MCF 10A (cell line): ENCODE data around the gene DMBT1. TPM values are rescaled to one million over a fixed set of nuclear protein-coding genes. Genes with fewer than 3 reads are reported as not detected.

Source experiments
- BruUV-seq: library from RNA; stranded (reverse); fragments of 400-500 nt; replicated peaks from 2 replicates; lab custom pipeline; 2021; lab: Mats Ljungman, UMichigan
- CTCF ChIA-PET: fragments of 300-600 bp; sonication (Branson Sonifier 250); formaldehyde crosslinking; extraction: SDS; loops from one replicate; lab custom pipeline; 2021; ENCODE audit warnings: antibody characterized with exemption, inconsistent platforms; lab: Yijun Ruan, JAX
- POLR2A ChIA-PET: fragments of 300-600, 350-650 bp; sonication (Branson Sonifier 250); formaldehyde crosslinking; extraction: SDS; loops from one replicate; lab custom pipeline; 2020; ENCODE audit warnings: antibody characterized with exemption, inconsistent platforms; lab: Yijun Ruan, JAX
- DNase-seq: peaks from one replicate; pipeline ENCODE4 v3.0.0-alpha.2; 2018; ENCODE audit not compliant: unreplicated experiment
- H3K27ac Mint-ChIP-seq: one replicate; pipeline ENCODE4 v1.8.0; 2022; ENCODE audit warnings: mild to moderate bottlenecking, low read depth, mixed read lengths; ENCODE audit not compliant: unreplicated experiment
- H3K27me3 Mint-ChIP-seq: one replicate; pipeline ENCODE4 v1.8.0; 2022; ENCODE audit warnings: mixed read lengths; ENCODE audit not compliant: insufficient read depth, unreplicated experiment
- H3K36me3 Mint-ChIP-seq: one replicate; pipeline ENCODE4 v1.8.0; 2022; ENCODE audit warnings: mild to moderate bottlenecking, moderate library complexity, mixed read lengths; ENCODE audit not compliant: insufficient read depth, unreplicated experiment
- H3K4me1 Mint-ChIP-seq: one replicate; pipeline ENCODE4 v1.8.0; 2022; ENCODE audit warnings: mixed read lengths; ENCODE audit not compliant: insufficient read depth, unreplicated experiment
- H3K4me3 Mint-ChIP-seq: one replicate; pipeline ENCODE4 v1.8.0; 2022; ENCODE audit warnings: mild to moderate bottlenecking, moderate library complexity, mixed read lengths; ENCODE audit not compliant: unreplicated experiment
- H3K9me3 Mint-ChIP-seq: one replicate; pipeline ENCODE4 v1.8.0; 2022; ENCODE audit warnings: mixed read lengths; ENCODE audit not compliant: unreplicated experiment
- CTCF ChIP-seq: fragments of 200-600 bp; IDR thresholded peaks from one replicate; pipeline ENCODE4 v1.8.0; 2022; ENCODE audit warnings: antibody characterized with exemption, mild to moderate bottlenecking; ENCODE audit not compliant: unreplicated experiment
- intact Hi-C: fragments of 100-400 bp; cut with micrococcal nuclease; formaldehyde crosslinking; loops from 2 replicates; pipeline ENCODE4 v1.14.1; 2022
- total RNA-seq: library from RNA; stranded (reverse); gene quantifications from 2 replicates; pipeline ENCODE4 v1.2.3, GENCODE V29; 2022

The DMBT1 gene
- total RNA-seq, 1 experiment from 2014 or later = 7.6 TPM

GRCh38 chr10:122671355-122671754 lies 110.8 kb downstream of the DMBT1 start:
- Mint-ChIP-seq H3K27ac (no peak overlapping the region), H3K9me3 (no peaks in the 10 kb centered on the region), H3K36me3 (no peaks in the 10 kb centered on the region), H3K4me1 (peaks cover 7% of the 10 kb centered on the region), H3K4me3 (no peak overlapping the region), H3K27me3 (peaks cover 47% of the 10 kb centered on the region)
- intact Hi-C loops = no loop called here
- no peak for TF ChIP-seq CTCF
- DNase-seq = peak; percentile 14
- POLR2A ChIA-PET = no interaction called here
- BruUV-seq = no TSS peak
- CTCF ChIA-PET = no interaction called here

GRCh38 chr10:122672655-122673054 lies 112.1 kb downstream of the DMBT1 start:
- Mint-ChIP-seq H3K9me3 (no peaks in the 10 kb centered on the region), H3K27me3 (peaks cover 53% of the 10 kb centered on the region), H3K4me1 (peaks cover 7% of the 10 kb centered on the region), H3K36me3 (no peaks in the 10 kb centered on the region), H3K27ac (no peak overlapping the region), H3K4me3 (no peak overlapping the region)
- BruUV-seq = no TSS peak
- TF ChIP-seq CTCF = no peak
- ChIA-PET CTCF (no interaction called here), POLR2A (no interaction called here)
- intact Hi-C loops = no loop called here
- DNase-seq = no peak

GRCh38 chr10:122673269-122673668 lies 112.7 kb downstream of the DMBT1 start:
- intact Hi-C loops = no loop called here
- H3K9me3 Mint-ChIP-seq = no peaks in the 10 kb centered on the region
- no peak for TF ChIP-seq CTCF
- DNase-seq = no peak
- peaks cover 7% of the 10 kb centered on the region for H3K4me1 Mint-ChIP-seq
- no peaks in the 10 kb centered on the region for H3K36me3 Mint-ChIP-seq
- ChIA-PET POLR2A (interaction anchor here (0.6 kb wide), 1 partner anchor 1150 kb away, joined by 3 read pairs; no protein-coding TSS in a partner anchor), CTCF (no interaction called here)
- H3K27me3 Mint-ChIP-seq = peaks cover 47% of the 10 kb centered on the region
- H3K4me3 Mint-ChIP-seq = no peak overlapping the region
- H3K27ac Mint-ChIP-seq = no peak overlapping the region
- no TSS peak for BruUV-seq

GRCh38 chr10:122673731-122674130 lies 113.2 kb downstream of the DMBT1 start:
- Mint-ChIP-seq H3K4me3 (no peak overlapping the region), H3K36me3 (no peaks in the 10 kb centered on the region), H3K27ac (no peak overlapping the region), H3K4me1 (peaks cover 7% of the 10 kb centered on the region), H3K9me3 (no peaks in the 10 kb centered on the region), H3K27me3 (peaks cover 42% of the 10 kb centered on the region)
- DNase-seq = no peak
- no TSS peak for BruUV-seq
- ChIA-PET POLR2A (interaction anchor here (0.6 kb wide), 1 partner anchor 1150 kb away, joined by 3 read pairs; no protein-coding TSS in a partner anchor), CTCF (no interaction called here)
- no peak for TF ChIP-seq CTCF
- intact Hi-C loops = no loop called here
